ENCODE results near the gene IARS2. TPM values are rescaled to one million over a fixed set of nuclear protein-coding genes. Genes with fewer than 3 reads are reported as not detected.

Gene IARS2
- total RNA-seq, 2 donors from 2014 or later, result 44.2 to 71.3 TPM

DNA sequence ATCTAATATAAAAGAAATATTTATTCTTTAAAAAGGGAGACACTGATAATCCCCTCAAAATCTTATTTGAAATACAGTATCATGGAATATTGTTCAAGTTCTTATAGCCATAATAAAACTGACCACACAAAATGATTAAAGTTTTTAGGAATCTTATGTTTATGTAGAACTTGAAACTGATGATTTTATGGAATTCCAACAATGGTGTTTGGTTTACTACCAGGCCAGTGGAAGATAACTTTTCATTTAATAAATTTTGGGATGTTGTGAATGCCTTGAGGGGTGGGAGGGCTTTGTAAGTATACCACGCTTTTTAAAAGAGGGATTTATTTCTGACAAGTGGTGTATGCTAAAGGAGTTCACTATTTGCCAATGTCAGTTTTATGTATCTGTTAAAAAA lies 90.6 kb downstream of the IARS2 start:
- H3K27me3 ChIP-seq, result no peaks in the 10 kb centered on the region

GRCh38 chr1:220186752-220187151 lies 92.8 kb downstream of the IARS2 start:
- Histone ChIP-seq H3K9me3 (no peaks in the 10 kb centered on the region), H3K27ac (no peak overlapping the region), H3K36me3 (peaks cover 37% of the 10 kb centered on the region), H3K27me3 (no peaks in the 10 kb centered on the region), H3K4me3 (no peak overlapping the region), H3K4me1 (no peaks in the 10 kb centered on the region)
- no peak for TF ChIP-seq CTCF (IDR thresholded peaks at IDR 0.05)
- DNase-seq (ENCODE audit: low spot score), result no peak

More for the DNA sequence above, 90.6 kb downstream of the IARS2 start:
- no peak for DNase-seq (ENCODE audit: low spot score)
- peaks cover 33% of the 10 kb centered on the region for H3K36me3 ChIP-seq
- no peaks in the 10 kb centered on the region for H3K9me3 ChIP-seq
- H3K4me3 ChIP-seq, result no peak overlapping the region
- H3K27ac ChIP-seq, result no peak overlapping the region
- no peaks in the 10 kb centered on the region for H3K4me1 ChIP-seq
- no peak for TF ChIP-seq CTCF (IDR thresholded peaks at IDR 0.05)

- no peaks in the 10 kb centered on the region for H3K4me1 ChIP-seq
- no peaks in the 10 kb centered on the region for H3K9me3 ChIP-seq
- no peak for TF ChIP-seq CTCF (IDR thresholded peaks at IDR 0.05)
- H3K4me3 ChIP-seq, result no peak overlapping the region
- no peak for DNase-seq (ENCODE audit: low spot score)
- H3K27ac ChIP-seq, result no peak overlapping the region
- no peaks in the 10 kb centered on the region for H3K27me3 ChIP-seq
- H3K36me3 ChIP-seq, result peaks cover 45% of the 10 kb centered on the region
Observed at GRCh38 chr1:220188538-220188937, 94.6 kb downstream of the IARS2 start.

DNA sequence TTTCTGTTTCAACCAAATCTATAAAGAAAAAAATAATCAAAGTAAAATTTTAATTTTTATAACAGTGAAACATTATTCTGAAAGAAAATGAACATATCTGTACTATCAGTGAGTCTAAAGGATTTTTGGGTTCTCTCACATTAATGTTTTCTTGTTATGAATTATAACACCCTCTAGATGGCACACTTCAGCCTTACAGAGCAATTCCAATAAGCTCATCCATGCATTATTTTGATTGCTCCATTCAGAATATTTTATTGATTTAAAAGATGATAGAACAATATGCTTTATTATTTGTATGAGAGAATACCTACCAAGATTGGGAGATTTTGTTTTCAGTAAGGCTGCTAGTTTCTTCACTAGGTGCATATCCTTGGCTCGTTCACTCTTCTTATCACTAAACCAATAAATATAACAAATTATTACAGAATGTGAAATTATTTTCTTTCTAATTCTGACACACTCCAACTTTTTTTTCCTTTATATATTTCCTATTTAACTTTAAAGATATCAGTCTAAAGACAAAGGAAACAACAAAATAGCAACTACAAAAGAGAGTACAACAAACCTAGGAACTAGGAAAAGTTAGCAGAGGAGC lies 95.9 kb downstream of the IARS2 start:
- DNase-seq (ENCODE audit: low spot score), result no peak
- Histone ChIP-seq H3K27ac (no peak overlapping the region), H3K4me3 (no peak overlapping the region), H3K36me3 (peaks cover 54% of the 10 kb centered on the region), H3K9me3 (no peaks in the 10 kb centered on the region), H3K4me1 (no peaks in the 10 kb centered on the region), H3K27me3 (no peaks in the 10 kb centered on the region)
- TF ChIP-seq CTCF (IDR thresholded peaks at IDR 0.05), result peak in 1 of 2 donors; percentile 50

- Histone ChIP-seq H3K27ac (no peak overlapping the region), H3K36me3 (peaks cover 50% of the 10 kb centered on the region), H3K4me3 (no peak overlapping the region), H3K9me3 (no peaks in the 10 kb centered on the region), H3K4me1 (no peaks in the 10 kb centered on the region), H3K27me3 (no peaks in the 10 kb centered on the region)
- TF ChIP-seq CTCF (IDR thresholded peaks at IDR 0.05), result no peak
- DNase-seq (ENCODE audit: low spot score), result no peak
Observed at GRCh38 chr1:220195701-220196100, 101.8 kb downstream of the IARS2 start.

MicroRNA genes within 50 kb of the gene (microRNA counts, 767-probe panel; counts per million panel counts)
- 0 to 1,813 counts per million in 2 donors for microRNA hsa-miR-194-5p
- 0 to 1,976 counts per million in 2 donors for microRNA hsa-miR-215

Small RNA genes within 50 kb of the gene (microRNA-seq; reads per million reads assigned to microRNA genes)
- gene MIR194-1 (ENCODE audit: borderline number of aligned reads in 2 of 2, borderline replicate concordance in 1 of 2), result 0.71 to 2.8 reads per million in 2 donors
- 1.4 to 2.8 reads per million in 2 donors for gene MIR215 (ENCODE audit: borderline number of aligned reads in 2 of 2, borderline replicate concordance in 1 of 2)

Other genes starting within 250 kb of the IARS2 start
- gene SLC30A10, start 165.6 kb upstream of the IARS2 start, total RNA-seq, result not detected
- 10 to 100 TPM; 39.1 to 55.4 TPM for gene EPRS1, start 47.6 kb upstream of the IARS2 start, total RNA-seq
- gene BPNT1, start 4.3 kb upstream of the IARS2 start, total RNA-seq, result 10 to 100 TPM; 14.4 to 20.3 TPM
- gene RAB3GAP2, start 178.3 kb downstream of the IARS2 start, total RNA-seq, result 10 to 100 TPM; 13.9 to 15.1 TPM

Data from right atrium auricular region (tissue), 2 donors.